OCI-LY7 (cell line): Measurements from ENCODE around the gene KCNJ9.

Source experiments
- EZH2phosphoT487 ChIP-seq: fragments of 200-600 bp; sonication (generic); IDR thresholded peaks from 2 replicates; pipeline ENCODE4 v1.6.1; 2018; ENCODE audit warnings: low read depth, borderline replicate concordance, mild to moderate bottlenecking, mixed run types, antibody characterized with exemption, low read length, moderate library complexity, mixed read lengths
- TF ChIP-seq, protein P1 (sequence below): fragments of 200-600 bp; sonication (generic); conservative IDR thresholded peaks from 2 replicates; pipeline ENCODE4 v1.5.1; 2014; ENCODE audit warnings: mild to moderate bottlenecking, antibody characterized with exemption, low read length, moderate library complexity, mixed read lengths

DNA sequence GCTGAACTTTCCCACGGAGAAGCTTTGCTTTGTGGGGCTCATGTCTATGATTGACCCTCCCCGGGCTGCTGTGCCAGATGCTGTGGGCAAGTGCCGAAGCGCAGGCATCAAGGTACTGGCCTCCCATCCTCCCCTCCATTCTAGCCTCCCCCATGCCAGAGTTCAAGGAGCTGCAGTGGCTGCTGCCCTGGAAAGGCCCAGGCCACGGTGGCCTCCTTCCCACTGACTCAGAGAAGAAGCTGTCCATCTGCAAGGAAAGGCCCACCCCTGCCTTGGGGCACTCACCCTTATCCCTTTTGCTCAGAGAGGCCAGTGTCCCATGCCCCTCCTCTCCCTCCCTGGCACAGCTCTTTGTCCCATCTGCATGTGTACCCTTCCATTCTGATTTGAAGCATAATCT is 49.1 kb downstream of the KCNJ9 start:
- TF ChIP-seq, protein P1, sequence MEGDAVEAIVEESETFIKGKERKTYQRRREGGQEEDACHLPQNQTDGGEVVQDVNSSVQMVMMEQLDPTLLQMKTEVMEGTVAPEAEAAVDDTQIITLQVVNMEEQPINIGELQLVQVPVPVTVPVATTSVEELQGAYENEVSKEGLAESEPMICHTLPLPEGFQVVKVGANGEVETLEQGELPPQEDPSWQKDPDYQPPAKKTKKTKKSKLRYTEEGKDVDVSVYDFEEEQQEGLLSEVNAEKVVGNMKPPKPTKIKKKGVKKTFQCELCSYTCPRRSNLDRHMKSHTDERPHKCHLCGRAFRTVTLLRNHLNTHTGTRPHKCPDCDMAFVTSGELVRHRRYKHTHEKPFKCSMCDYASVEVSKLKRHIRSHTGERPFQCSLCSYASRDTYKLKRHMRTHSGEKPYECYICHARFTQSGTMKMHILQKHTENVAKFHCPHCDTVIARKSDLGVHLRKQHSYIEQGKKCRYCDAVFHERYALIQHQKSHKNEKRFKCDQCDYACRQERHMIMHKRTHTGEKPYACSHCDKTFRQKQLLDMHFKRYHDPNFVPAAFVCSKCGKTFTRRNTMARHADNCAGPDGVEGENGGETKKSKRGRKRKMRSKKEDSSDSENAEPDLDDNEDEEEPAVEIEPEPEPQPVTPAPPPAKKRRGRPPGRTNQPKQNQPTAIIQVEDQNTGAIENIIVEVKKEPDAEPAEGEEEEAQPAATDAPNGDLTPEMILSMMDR = no peak
- no peak for TF ChIP-seq EZH2phosphoT487
